HL-60 (cell line): ENCODE measurements around the gene SYT5.
A peak's percentile ranks its signal among the peaks of the same experiment; 100 is the strongest.

Source experiments
- DNase-seq, 2 experiments: peaks; one replicate each; pipeline ENCODE4 v3.0.0-alpha.2; 2010 to 2020; ENCODE audit warnings: low read depth in 1 of 2, low spot score in 1 of 2
- H3K27ac ChIP-seq: fragments of 250-450 bp; sonication (Bioruptor Pico); replicated peaks from 2 replicates; pipeline ENCODE4 v1.5.1; 2020; ENCODE audit warnings: mild to moderate bottlenecking, moderate library complexity
- H3K27me3 ChIP-seq: fragments of 250-450 bp; sonication (Bioruptor Pico); 2 replicates; pipeline ENCODE4 v1.5.1; 2021; ENCODE audit warnings: mild to moderate bottlenecking, moderate library complexity; ENCODE audit not compliant: insufficient read depth, poor library complexity, severe bottlenecking
- H3K4me3 ChIP-seq: replicated peaks from 2 replicates; pipeline ENCODE4 v1.5.1; 2011; ENCODE audit warnings: mild to moderate bottlenecking, control low read depth, low read length; ENCODE audit not compliant: insufficient read depth
- CTCF ChIP-seq: IDR thresholded peaks from one replicate; pipeline ENCODE4 v1.5.1; 2011; ENCODE audit warnings: low read length, control low read depth, inconsistent platforms; ENCODE audit not compliant: insufficient read depth
- GABPA ChIP-seq: IDR thresholded peaks from 2 replicates; pipeline ENCODE4 v1.6.1; 2012; ENCODE audit warnings: low read depth
- POLR2AphosphoS5 ChIP-seq: IDR thresholded peaks from 2 replicates; pipeline ENCODE4 v1.6.1; 2012; ENCODE audit warnings: low read depth
- SPI1 ChIP-seq: IDR thresholded peaks from 2 replicates; pipeline ENCODE4 v1.6.1; 2012; ENCODE audit warnings: low read depth, mild to moderate bottlenecking, borderline replicate concordance
- TF ChIP-seq, protein P1 (sequence below): IDR thresholded peaks from 2 replicates; pipeline ENCODE4 v1.6.1; 2012; ENCODE audit warnings: low read depth; ENCODE audit not compliant: insufficient replicate concordance

SYT5 gene

GRCh38 chr19:55196803-55197202, 16.7 kb upstream of the SYT5 start:
- no peak for TF ChIP-seq SPI1
- no peak for TF ChIP-seq GABPA
- TF ChIP-seq, protein P1, sequence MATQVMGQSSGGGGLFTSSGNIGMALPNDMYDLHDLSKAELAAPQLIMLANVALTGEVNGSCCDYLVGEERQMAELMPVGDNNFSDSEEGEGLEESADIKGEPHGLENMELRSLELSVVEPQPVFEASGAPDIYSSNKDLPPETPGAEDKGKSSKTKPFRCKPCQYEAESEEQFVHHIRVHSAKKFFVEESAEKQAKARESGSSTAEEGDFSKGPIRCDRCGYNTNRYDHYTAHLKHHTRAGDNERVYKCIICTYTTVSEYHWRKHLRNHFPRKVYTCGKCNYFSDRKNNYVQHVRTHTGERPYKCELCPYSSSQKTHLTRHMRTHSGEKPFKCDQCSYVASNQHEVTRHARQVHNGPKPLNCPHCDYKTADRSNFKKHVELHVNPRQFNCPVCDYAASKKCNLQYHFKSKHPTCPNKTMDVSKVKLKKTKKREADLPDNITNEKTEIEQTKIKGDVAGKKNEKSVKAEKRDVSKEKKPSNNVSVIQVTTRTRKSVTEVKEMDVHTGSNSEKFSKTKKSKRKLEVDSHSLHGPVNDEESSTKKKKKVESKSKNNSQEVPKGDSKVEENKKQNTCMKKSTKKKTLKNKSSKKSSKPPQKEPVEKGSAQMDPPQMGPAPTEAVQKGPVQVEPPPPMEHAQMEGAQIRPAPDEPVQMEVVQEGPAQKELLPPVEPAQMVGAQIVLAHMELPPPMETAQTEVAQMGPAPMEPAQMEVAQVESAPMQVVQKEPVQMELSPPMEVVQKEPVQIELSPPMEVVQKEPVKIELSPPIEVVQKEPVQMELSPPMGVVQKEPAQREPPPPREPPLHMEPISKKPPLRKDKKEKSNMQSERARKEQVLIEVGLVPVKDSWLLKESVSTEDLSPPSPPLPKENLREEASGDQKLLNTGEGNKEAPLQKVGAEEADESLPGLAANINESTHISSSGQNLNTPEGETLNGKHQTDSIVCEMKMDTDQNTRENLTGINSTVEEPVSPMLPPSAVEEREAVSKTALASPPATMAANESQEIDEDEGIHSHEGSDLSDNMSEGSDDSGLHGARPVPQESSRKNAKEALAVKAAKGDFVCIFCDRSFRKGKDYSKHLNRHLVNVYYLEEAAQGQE: no peak
- no peak for TF ChIP-seq POLR2AphosphoS5
- TF ChIP-seq CTCF: no peak

DNA sequence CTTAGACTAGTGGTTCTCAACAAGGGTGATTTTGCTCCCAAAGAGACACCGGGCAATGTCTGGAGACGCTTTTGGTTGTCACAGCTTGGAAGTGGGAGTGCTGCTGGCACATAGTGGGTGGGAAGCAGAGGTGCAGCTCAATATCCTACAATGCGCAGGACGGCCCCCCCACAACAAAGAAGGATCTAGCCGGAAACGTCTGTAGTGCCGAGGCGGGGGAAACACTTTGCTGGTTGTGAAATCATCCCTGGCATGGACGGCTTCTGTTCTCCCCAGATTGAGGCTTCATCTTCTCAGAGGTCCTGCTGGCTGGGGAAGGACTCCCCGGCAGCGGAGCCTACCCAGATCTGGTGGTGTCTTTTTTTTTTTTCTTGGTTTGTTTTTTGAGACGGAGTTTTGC, 13.4 kb upstream of the SYT5 start:
- H3K27me3 ChIP-seq: no peaks in the 10 kb centered on the region
- DNase-seq: peak in 1 of 2 experiments; percentile 80

More at GRCh38 chr19:55196803-55197202, 16.7 kb upstream of the SYT5 start:
- no peak for DNase-seq
- H3K27ac ChIP-seq: no peak overlapping the region
- no peaks in the 10 kb centered on the region for H3K27me3 ChIP-seq
- no peak overlapping the region for H3K4me3 ChIP-seq

GRCh38 chr19:55189403-55189835, 9.3 kb upstream of the SYT5 start:
- TF ChIP-seq SPI1: no peak
- no peak for TF ChIP-seq CTCF
- TF ChIP-seq POLR2AphosphoS5: no peak
- TF ChIP-seq GABPA: no peak
- TF ChIP-seq, protein P1: no peak
- DNase-seq: no peak
- no peak overlapping the region for H3K4me3 ChIP-seq
- no peaks in the 10 kb centered on the region for H3K27me3 ChIP-seq
- no peak overlapping the region for H3K27ac ChIP-seq

More for the DNA sequence above, 13.4 kb upstream of the SYT5 start:
- H3K4me3 ChIP-seq: no peak overlapping the region
- no peak overlapping the region for H3K27ac ChIP-seq
- TF ChIP-seq, protein P1: no peak

DNA sequence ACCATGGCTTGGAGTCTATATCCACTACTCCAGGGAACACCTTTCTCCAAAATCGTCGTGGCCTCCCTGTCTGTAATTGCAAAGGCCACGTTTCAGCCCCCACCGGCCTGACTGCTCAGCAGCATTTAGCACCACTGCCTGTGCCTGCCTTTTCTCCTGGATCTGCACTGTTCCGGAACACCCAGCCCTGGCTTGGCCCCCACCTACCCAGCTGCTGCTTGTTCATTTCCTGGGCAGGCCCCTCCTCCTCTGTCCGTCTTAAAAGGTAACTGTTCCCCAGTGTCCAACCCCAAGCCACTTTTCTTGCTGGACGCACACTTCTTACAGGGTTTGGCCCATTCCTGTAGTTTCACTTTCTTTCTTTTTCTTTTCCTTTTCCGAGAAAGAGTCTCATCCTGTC, 8.5 kb upstream of the SYT5 start:
- Histone ChIP-seq H3K27ac (no peak overlapping the region), H3K27me3 (no peaks in the 10 kb centered on the region), H3K4me3 (no peak overlapping the region)
- DNase-seq: no peak
- TF ChIP-seq, protein P1: no peak
- TF ChIP-seq POLR2AphosphoS5: no peak
